Smooth muscle cell of the brain vasculature (primary cell): ENCODE results near the gene KIF27.
A peak's percentile ranks its signal among the peaks of the same experiment; 100 is the strongest.
"Not testable (repeated sequence)": the region's sequence is repeated elsewhere in the genome, so short reads cannot be mapped to it uniquely, and the experiment has no call there.

Experiments used
- DNase-seq: peaks from one replicate; pipeline ENCODE4 v3.0.0-alpha.2; 2012; ENCODE audit warnings: low read depth, low spot score

Gene KIF27

DNA sequence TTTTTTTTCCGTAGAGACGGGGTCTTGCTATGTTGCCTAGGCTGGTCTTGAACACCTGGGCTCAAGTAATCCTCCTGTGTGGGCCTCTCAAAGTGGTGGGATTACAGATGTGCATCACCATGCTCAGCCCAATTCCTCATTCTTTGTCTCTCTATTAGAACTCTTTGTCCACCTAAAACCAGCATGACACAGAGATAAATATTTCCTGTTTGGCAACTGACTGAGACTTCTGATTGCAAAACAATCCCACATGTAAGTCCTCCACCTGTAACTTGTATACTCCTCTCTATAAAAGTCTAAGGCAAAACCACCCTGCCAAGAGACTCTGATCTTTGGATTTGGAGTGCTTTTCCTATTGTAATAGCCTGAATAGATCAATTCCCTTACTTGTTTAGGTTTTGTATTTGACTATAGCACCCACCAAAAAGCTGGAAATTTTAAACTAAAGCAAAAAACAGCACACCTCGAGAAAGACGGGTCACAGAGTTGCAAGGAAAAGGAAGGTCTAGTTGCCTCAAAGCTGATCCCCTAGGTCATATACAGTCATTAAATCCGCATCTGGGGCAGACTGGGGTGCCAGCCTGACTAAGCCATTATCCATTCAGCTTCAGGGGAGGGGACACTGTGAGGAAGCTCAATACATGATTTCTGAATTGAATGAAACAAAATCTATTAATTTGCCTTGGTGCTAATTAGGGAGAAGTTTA, 13.5 kb upstream of the KIF27 start:
- DNase-seq, result no peak

DNA sequence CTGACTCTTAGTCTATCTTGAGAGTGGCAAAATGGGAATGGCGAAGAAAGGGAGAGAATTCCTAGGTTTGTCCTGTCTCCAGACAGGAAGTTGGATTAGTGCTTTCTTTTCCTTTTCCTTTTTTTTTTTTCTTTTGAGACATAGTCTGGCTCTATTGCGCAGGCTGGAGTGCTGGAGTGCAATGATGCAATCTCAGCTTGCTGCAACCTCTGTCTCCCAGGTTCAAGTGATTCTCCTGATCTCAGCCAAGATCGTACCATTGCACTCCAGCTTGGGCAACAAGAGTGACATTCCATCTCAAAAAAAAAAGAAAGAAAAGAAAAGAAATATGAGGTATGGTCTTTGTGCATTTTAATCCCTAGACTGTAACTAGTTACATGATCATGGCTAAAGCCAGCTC, 12.6 kb upstream of the KIF27 start:
- DNase-seq, result no peak

DNA sequence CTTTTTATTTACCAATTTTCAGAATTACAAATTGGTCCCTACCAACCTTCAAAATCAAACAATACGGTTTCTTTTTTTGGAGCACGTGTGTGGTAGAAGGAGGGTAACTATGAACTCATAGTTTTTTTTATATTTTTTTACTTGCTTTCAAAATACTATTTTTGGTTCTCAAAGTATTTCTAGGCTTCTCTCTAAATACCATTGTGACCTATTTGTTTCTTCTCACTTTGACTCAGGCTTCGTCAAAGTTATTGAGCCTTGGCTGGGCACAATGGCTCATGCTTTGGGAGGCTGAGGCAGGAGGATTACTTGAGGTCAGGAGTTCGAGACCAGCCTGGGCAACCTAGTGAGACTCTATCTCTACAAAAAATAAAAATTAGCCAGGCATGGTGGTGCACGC, 11.6 kb upstream of the KIF27 start:
- DNase-seq, result no peak

DNA sequence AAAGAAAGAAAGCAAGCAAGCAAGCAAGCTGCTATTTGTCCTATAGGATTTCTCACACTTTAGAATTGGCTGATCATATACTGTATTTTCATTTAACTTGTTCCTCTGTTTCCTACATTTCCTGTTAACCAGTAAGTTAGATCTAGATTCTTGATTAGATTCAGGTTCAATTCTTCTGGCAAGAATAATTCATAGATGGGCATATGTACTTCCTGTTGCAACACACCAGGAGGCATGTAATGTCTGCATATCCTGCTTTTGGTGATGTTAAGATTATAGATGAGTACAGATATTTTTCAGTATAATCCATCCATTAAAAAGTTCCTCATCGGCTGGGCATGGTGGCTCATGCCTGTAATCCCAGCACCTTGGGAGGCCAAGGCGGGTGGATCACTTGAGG, 10.8 kb upstream of the KIF27 start:
- DNase-seq, result no peak

DNA sequence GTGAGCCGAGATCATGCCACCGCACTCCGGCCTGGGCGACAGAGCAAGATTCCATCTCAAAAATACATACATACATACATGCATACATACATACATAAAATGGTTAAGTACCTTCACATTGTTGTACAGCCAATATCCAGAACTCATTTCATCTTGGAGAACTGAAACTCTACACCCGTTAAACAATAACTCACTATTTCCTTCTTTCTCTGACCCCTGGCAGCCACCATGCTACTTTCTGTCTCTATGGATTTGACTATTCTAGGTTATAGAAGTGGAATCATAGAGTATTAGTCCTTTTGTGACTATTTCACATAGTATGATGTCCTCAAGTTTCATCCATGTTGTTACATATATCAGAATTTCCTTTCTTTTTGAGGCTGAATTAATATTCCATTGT, 9.6 kb upstream of the KIF27 start:
- DNase-seq, result no peak

DNA sequence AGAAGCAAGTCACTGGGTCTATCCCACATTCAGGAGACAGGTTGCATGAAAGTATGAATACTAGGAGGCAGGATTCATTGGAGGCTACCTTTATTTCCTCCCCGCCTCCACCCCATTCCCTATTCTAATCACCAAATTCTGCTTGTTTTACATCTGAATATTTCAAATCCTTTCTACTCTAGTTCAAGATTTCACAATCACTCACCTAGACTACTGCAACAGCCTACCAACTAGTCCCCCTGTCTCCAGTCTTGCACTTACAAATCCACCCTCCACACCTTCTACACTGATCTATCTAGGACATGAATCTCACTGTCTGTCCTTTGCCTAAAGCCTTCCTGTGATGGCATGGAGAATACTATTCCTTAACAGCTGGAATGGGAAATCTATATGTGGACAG, 6.4 kb upstream of the KIF27 start:
- DNase-seq, result no peak

DNA sequence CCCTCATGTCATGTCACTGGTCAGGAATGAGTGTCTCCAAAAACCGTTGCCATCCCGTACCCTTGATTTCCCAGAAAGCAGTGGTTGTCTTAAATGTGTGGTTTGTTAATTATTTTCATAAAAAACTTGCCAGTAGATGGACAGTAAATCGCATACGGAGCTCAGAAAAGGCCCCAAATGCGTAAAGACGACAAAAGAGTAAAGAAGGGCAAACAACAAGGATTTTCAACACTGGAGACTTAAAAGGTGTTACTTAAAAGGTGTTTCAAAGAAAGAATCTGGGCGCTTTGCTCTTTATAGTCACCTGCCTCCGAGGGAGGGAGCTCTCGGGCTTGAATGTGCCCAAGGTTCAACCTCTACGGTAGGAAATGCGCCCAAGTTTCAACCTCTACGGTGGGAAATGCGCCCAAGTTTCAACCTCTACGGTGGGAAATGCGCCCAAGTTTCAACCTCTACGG, 734 bp downstream of the KIF27 start:
- DNase-seq, result no peak

DNA sequence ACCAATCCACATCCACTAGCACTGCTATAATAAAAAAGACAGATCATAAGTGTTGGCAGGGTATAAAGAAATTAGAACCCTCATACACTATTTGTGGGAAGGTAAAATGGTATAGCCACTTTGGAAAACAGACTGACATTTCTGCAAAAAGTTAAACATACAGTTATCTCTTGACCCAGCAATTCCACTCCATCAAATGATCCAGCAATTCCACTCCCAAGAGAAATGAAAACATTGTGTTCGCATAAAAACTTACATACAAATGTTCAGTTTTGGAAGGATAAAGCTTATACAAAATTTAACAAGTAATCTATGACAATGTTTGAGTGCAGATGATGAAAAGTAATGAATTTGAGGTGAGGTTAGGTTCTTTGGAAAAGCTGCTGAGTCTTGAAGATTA, 2.1 kb downstream of the KIF27 start:
- no peak for DNase-seq

DNA sequence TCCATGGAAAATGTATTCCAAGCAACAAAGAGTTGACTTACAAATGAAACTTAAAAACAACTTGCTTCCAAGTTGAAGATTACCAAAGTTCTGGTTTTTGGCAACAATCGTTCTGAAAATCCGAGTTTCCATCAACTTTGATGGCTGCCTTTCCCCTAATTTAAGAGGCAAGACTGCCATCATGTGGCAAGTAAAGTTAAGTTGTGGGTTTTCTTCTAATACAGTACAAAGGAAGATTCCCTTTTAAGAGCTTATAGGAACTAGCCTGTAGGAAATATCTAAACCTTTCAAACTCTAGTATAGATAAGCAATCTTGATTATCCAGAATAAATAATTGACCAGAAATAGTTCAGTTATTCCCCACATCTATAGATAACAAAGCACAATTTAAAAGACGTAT, 9.0 kb downstream of the KIF27 start:
- DNase-seq, result not testable (repeated sequence)

DNA sequence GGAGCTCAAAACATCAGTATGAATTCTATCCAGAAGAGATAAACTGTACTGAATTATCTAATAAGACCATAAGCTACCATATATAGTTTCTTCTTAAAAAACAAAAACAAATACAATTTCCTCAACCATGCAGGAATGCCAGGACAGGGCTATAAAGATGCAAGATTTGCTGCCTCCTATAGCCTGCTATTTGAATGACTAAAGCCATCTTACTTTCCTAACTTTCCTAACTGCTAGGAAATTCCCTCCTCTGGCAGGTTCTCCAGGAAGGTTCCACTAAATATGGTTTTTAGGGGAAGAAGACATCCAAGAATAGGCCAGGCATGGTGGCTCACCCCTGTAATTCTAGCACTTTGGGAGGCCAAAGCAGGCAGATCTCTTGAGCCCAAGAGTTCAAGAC, 15.1 kb downstream of the KIF27 start:
- no peak for DNase-seq

DNA sequence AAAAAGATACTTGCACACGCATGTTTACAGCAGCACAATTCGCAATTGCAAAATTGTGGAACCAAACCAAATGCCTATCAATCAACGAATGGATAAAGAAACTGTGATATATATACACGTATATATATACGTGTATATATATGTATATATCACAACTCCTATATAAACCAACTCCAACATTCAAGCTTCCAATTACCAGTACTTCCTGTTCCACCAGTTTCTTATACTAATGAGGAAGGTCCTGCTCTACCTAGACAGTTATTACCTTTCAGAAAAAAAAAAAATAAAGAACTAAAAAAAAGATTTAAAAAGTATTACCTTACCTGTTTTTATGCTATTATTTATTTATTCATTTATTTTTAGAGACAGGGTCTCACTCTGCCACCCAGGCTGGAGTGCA, 20.6 kb downstream of the KIF27 start:
- DNase-seq, result not testable (repeated sequence)

DNA sequence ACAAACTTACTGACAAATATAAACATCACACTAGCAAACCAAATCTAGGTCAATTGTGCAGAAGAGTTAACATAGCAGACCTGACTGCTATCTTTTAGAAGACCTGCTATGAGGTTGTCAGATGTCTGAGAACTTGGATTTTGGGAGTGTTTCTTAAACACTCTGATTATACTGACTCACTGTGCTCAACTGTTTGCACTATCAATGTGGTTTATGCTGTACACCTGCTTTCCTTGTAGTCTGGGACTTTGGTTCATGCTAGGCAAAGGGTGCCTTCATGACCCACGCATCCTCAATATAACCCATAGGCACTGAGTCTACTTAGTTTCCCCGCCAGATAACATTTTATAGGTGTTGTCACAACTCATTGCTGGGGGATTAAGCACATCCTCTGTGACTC, 26.9 kb downstream of the KIF27 start:
- not testable (repeated sequence) for DNase-seq

DNA sequence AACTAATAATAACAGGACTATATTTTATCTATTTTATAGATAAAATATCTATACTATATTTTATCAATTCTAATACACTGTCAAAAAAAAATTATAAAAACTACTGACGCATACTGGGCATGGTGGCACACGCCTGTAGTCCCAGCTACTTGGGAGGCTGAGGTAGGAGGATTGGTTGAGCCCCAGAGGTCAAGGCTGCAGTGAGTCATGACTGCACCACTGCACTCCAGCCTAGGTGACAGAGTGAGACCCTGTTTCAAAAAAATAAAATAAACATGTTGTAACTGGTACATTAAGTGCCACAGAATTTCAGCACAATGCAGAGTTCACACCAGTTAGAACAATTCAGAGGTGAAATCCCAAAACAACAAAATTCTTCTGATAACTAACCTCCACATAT, 34.7 kb downstream of the KIF27 start:
- DNase-seq, result not testable (repeated sequence)

DNA sequence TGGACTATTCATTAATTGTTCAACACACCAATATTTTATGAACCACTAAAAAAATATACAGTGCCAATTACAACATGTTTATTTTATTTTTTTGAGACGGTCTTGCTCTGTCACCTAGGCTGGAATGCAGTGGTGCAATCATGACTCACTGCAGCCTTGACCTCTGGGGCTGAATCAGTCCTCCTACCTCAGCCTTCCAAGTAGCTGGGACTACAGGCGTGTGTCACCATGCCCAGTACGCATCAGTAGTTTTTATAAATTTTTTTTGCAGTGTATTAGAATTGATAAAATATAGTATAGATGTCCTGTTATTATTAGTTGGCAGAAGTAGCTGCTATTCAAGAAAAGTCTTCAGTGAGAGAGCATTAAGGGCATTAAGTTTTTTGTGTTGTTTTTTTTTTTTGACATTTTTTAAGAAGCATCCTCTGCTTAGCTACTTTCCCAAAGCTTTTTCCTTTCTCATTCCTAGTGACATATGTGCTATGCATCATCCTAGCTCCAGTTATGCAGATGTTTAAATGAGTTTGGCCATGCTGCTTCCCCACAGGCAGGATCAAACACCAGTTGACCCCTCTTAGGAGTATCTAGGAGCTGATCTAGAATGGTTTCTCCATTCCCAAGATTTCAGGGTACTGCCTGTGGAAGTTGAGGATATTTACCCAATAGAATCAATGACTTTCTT, 35.5 kb downstream of the KIF27 start:
- DNase-seq, result peak; percentile 13

DNA sequence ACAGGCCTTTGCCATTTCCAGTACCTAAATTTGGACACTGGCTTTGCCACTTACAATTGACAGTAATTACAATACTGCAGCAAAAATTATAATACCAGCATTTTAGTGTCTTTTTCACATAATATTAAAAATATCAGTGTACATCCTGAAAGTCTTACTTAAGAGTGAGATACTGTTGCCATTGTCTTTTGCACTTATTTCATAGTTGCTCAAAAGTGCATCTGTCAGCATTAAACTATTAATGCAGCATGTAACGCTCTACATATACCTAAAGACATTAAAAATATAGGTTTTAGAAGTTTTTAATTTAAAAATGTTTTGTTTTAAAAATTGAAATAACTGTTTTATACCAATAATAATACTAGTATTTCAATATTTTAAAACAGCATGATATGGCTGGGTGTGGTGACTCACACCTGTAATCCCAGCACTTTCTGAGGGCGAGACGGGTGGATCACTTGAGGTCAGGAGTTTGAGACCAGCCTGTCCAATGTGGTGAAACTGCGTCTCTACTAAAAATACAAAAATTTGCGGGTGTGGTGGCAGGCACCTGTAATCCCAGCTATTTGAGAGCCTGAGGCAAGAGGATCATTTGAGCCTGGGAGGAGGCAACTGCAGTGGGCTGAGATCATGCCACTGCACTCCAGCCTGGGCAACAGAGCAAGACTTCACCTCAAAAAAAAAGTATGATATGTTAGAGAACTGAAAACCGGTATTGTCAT, 39.4 kb downstream of the KIF27 start:
- not testable (repeated sequence) for DNase-seq

DNA sequence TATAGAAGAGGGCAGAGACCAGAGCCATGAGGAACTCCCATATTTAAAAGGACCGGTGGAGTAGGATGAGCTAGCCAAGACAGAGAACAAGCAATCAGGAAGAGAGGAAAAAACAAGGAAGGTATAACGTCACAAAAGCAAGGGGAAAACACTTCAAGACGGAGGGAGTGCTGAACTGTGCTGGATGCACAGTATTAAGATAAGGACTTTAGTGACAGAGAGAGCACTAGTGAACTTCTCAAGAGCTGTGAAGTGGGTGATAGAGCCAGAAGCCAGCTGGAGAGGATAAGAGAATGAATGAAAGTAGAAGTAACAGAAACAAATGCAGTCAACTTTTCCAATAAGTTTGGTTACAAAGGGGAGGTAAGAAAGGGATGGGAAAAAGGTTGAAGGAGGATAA, 45.7 kb downstream of the KIF27 start:
- DNase-seq, result not testable (repeated sequence)

DNA sequence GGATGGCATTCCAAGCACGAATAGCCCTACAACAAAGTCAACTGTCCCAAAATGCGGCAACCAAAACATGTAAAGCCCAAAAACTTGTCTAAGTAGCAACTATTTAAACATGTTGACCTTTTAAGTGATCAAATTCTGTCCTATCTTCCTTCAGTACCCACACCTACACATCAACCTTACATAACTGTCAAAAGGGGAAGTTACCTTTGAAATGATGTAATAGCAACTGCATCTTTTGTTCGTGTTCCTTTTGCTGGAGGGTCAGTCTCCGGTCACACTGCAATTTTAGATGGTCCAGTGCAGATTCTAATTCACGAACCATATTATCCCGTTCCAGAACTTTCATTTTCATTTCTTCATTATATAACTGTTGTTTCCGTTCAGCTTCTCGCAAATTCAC, 71.3 kb downstream of the KIF27 start:
- DNase-seq, result not testable (repeated sequence)

DNA sequence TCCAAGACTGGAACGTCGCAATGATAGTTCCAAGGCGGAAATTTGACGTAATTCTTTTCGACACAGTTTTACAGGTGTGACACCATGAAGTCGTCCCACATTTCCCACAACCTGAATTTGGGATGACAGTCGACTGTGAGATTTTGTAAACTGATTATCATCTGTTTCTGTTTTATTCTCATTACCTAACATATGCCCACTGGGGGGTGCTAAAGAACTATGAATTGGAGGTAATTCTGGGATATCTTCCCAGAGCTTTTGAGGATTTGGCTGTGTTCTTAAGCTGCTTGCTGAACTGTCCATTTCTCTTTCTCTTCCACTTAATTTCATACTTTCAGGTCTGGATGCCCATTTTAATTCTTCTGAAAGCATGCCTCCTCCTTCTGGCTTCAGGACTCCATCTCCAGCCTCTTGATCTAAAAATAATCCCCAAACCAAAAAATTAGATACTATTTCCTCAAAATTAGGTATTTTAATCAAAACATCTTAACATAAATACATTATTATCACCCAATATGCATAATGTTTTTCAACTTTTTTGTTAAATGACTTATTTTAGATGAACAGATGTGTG, 84.1 kb downstream of the KIF27 start:
- not testable (repeated sequence) for DNase-seq

DNA sequence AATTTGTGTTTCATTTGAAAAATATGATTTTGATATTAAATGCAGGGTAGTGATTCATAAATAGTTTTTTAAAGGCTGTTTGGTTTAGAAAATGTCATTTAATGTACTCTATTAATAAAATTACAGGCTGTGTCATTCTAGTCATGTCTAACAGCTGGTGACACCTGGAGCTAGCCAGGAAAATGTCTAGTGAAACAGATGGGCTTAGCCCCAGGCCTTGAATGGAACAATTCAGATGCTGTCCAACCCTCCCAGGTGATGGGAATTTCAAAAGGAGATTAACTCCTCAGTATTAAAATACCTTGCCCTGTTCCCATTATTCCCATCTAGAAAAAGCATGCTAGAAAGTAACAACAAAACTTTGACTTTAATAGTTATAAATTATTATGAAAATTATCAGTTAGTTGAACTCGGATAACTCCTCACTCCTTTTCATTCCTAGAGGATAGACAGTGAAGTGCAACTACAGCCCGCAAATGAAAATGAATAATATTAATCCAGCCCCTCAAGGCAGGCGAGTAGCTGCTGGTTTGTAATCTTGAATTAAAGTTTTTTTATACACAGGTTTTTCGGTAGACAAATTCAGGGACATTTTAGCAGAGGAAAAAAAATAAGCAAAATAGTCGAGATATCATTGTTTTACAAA, 90.7 kb downstream of the KIF27 start:
- not testable (repeated sequence) for DNase-seq

DNA sequence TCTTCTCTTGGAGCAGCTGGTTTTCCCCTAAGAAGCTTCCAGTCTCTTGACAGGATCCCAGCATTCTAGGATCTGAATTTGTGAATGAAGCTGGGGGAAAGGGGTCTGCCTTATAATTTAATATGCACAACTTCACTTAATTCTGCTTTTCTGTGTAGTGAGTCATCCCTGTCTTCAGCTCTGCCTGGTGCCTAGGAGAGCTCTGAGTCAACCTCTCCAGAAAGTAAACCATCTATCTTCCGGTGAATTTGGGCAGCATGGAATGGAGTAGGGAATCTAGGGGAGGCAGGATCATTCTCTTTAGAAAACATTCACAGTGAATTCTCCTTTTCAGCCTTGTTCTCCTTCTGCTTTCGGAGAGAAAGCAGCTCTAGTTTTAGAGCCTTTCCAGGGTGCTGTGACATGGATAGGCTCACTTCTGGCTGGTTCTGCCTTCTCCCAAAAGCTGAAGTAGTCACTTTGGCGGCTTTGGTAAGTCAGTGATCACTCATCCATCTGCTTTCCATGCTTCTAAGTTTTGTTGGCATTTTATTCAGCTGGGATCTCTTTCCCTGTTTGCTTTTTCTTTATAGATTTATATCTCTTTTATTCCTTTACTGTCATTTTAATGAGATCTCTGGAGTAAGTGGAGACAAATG, 96.1 kb downstream of the KIF27 start:
- DNase-seq, result not testable (repeated sequence)
